ENCODE measurements around the gene ME3.

The ME3 gene

GRCh38 chr11:86671531-86672006 is 847 bp downstream of the ME3 start:
- no peak for TF ChIP-seq CTCF (IDR thresholded peaks at IDR 0.05; ENCODE audit: insufficient read depth, low read length, missing control alignments)
- DNase-seq (ENCODE audit: low read depth, low spot score): no peak
- ChIA-PET POLR2A (interaction anchor here (0.9 to 1.5 kb wide), 2 partner anchors 9 to 130 kb away, joined by 3 to 6 read pairs; no protein-coding TSS in a partner anchor), CTCF (interaction anchor here (0.9 to 1.5 kb wide), 3 partner anchors 10 to 64 kb away, joined by 3 to 4 read pairs (median 3); no protein-coding TSS in a partner anchor)
- H3K4me3 ChIP-seq (ENCODE audit: low read depth, low read length): peak overlapping the region; percentile 70

GRCh38 chr11:86670911-86671310 is 1.5 kb downstream of the ME3 start:
- CTCF ChIA-PET: interaction anchor here (0.8 to 1.4 kb wide), 3 partner anchors 8 to 18 kb away, joined by 3 to 4 read pairs (median 4); no protein-coding TSS in a partner anchor
- no peak for TF ChIP-seq CTCF (IDR thresholded peaks at IDR 0.05; ENCODE audit: insufficient read depth, low read length, missing control alignments)

GRCh38 chr11:86670181-86670580 is 2.2 kb downstream of the ME3 start:
- CTCF ChIA-PET: interaction anchor here (1.4 kb wide), 1 partner anchor 9 kb away, joined by 3 read pairs; no protein-coding TSS in a partner anchor
- H3K4me3 ChIP-seq (ENCODE audit: low read depth, low read length): no peak overlapping the region
- TF ChIP-seq CTCF (IDR thresholded peaks at IDR 0.05; ENCODE audit: insufficient read depth, low read length, missing control alignments): no peak
- no peak for DNase-seq (ENCODE audit: low read depth, low spot score)
- POLR2A ChIA-PET: no interaction called here

More at GRCh38 chr11:86670911-86671310, 1.5 kb downstream of the ME3 start:
- H3K4me3 ChIP-seq (ENCODE audit: low read depth, low read length): no peak overlapping the region; the same call in 1 of the 2 replicates
- DNase-seq (ENCODE audit: low read depth, low spot score): no peak
- POLR2A ChIA-PET: interaction anchor here (0.9 kb wide), 1 partner anchor 130 kb away, joined by 3 read pairs; no protein-coding TSS in a partner anchor

- no peak overlapping the region for H3K4me3 ChIP-seq (ENCODE audit: low read depth, low read length)
- no peak for TF ChIP-seq CTCF (IDR thresholded peaks at IDR 0.05; ENCODE audit: insufficient read depth, low read length, missing control alignments)
- CTCF ChIA-PET: interaction anchor here (1.4 kb wide), 1 partner anchor 10 kb away, joined by 3 read pairs; no protein-coding TSS in a partner anchor
- POLR2A ChIA-PET: no interaction called here
- no peak for DNase-seq (ENCODE audit: low read depth, low spot score)
Measured at GRCh38 chr11:86669424-86669823, 3.0 kb downstream of the ME3 start.

- no peak overlapping the region for H3K4me3 ChIP-seq (ENCODE audit: low read depth, low read length)
- ChIA-PET POLR2A (no interaction called here), CTCF (interaction anchor here (1.0 kb wide), 1 partner anchor 150 kb away, joined by 3 read pairs; no protein-coding TSS in a partner anchor)
- no peak for DNase-seq (ENCODE audit: low read depth, low spot score)
- no peak for TF ChIP-seq CTCF (IDR thresholded peaks at IDR 0.05; ENCODE audit: insufficient read depth, low read length, missing control alignments)
Measured at GRCh38 chr11:86668929-86669328, 3.5 kb downstream of the ME3 start.

- H3K4me3 ChIP-seq (ENCODE audit: low read depth, low read length): no peak overlapping the region
- no peak for TF ChIP-seq CTCF (IDR thresholded peaks at IDR 0.05; ENCODE audit: insufficient read depth, low read length, missing control alignments)
- ChIA-PET CTCF (interaction anchor here (0.9 to 1.5 kb wide), 2 partner anchors 58 to 211 kb away, joined by 3 to 7 read pairs; no protein-coding TSS in a partner anchor), POLR2A (no interaction called here)
- no peak for DNase-seq (ENCODE audit: low read depth, low spot score)
Measured at GRCh38 chr11:86666193-86666592, 6.2 kb downstream of the ME3 start.

Measured in AG04449 (cell line).